H1 (cell line): ENCODE results near the gene DYNC2I2. TPM values are rescaled to one million over a fixed set of nuclear protein-coding genes. Genes with fewer than 3 reads are reported as not detected.

Experiments
- CHD7 ChIP-seq: fragments of 300-600 bp; sonication (generic); IDR thresholded peaks from 2 replicates; pipeline ENCODE4 v1.7.1; 2012; ENCODE audit warnings: low read length, moderate library complexity, mild to moderate bottlenecking, inconsistent platforms; ENCODE audit not compliant: insufficient replicate concordance
- NANOG ChIP-seq: IDR thresholded peaks from 2 replicates; pipeline ENCODE4 v1.6.1; 2011; ENCODE audit warnings: low read length, low read depth, mild to moderate bottlenecking, inconsistent platforms; ENCODE audit not compliant: insufficient read depth, poor library complexity, severe bottlenecking
- TAF1 ChIP-seq: IDR thresholded peaks from 2 replicates; pipeline ENCODE4 v1.6.1; 2011; ENCODE audit warnings: mild to moderate bottlenecking, low read depth, low read length
- TAF7 ChIP-seq: optimal IDR thresholded peaks from 2 replicates; pipeline ENCODE3; 2011; ENCODE audit warnings: low read depth, mild to moderate bottlenecking, inconsistent platforms, low read length, moderate library complexity, borderline replicate concordance
- polyA plus RNA-seq, 7 experiments: library from polyadenylated mRNA; depleted of rRNA in 3 of 7; stranded (reverse) in 5 of 7; unstranded in 2 of 7; fragments of >200 nt in 5 of 7; fragments of 200-250 nt in 2 of 7; gene quantifications; 1 replicate in 5 of 7; 2 replicates in 1 of 7; 4 replicates in 1 of 7; pipeline versions ENCODE4 v1.2.1 to v1.2.3, GENCODE V29; 2011 to 2013; ENCODE audit warnings: missing spikeins in 2 of 7, mixed read lengths in 2 of 7
- total RNA-seq: library from RNA; stranded (reverse); fragmentation: NEBNext Ultra II Directional; extraction: Animal tissue kit (Norgen Biotek cat#: 25700); gene quantifications from 2 replicates; pipeline ENCODE4 v1.2.1, GENCODE V29; 2021

DYNC2I2 gene
- total and polyA plus RNA-seq, 2 of the 8 experiments (the other 6 are each of a cell fraction or from before 2014, with no cell fraction given), result 58.0 to 78.5 TPM

GRCh38 chr9:128654481-128654880 lies 2.2 kb downstream of the DYNC2I2 start (continued):
- TF ChIP-seq CHD7 (no peak), NANOG (no peak), TAF7 (no peak), TAF1 (no peak)
